GM19240 (cell line): Measurements from ENCODE around the gene TMEM165.

Source experiments
- DNase-seq: peaks from one replicate; pipeline ENCODE4 v3.0.0; 2011; ENCODE audit warnings: low spot score; ENCODE audit not compliant: insufficient read length

Gene TMEM165

DNA sequence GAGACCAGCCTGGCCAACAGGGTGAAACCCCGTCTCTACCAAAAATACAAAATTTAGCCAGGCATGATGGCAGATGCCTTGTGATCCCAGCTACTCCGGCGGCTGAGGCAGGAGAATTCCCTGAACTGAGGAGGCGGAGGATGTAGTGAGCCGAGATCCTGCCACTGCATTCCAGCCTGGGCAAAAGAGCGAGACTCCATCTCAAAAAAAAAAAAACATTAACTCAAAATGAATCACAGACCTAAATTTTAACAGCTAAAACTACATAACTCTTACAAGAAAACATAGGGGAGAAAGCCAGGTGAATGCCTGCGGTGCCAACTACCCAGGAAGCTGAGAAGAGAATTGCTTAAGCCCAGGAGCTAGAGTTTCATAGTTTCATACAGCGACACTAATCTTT is 54.8 kb downstream of the TMEM165 start:
- DNase-seq = no peak

DNA sequence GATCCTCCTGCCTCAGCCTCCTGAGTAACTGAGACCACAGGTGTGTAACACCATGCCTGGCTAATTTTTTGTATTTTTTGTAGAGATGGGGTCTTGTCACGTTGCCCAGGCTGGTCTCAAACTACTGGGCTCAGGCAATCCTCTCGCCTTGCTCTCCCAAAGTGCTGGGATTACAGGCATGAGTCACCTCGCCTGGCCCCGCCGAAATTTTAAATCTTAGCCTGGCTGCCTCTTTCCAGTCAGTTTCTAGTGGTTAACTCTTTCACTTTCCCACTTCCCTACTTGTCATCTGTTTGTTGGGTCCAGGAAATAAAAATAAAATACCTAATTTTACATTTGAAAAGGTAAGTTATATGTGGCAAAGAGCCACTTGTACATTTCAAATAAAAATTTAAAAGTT is 62.4 kb downstream of the TMEM165 start:
- no peak for DNase-seq

- DNase-seq = no peak
Observed at GRCh38 chr4:55458611-55459010, 62.9 kb downstream of the TMEM165 start.

- no peak for DNase-seq
Observed at GRCh38 chr4:55466001-55466400, 70.2 kb downstream of the TMEM165 start.

DNA sequence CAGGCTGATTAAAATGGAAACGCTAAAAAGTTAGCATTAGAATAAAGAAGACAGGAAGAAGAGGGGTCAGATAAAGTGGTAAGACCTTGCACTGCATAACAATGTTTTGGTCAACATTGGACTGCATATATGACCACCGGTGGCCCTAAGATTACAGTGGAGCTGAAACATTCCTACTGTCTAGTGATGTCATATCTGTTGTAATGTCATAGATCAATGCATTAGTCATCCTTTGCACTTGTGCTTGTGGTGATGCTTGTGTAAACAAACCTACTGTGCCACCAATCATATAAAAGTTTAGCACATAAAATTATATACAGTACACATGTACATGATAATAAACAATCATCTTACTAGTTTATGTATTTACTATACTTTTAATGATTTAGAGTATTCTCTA is 73.0 kb downstream of the TMEM165 start:
- no peak for DNase-seq

GRCh38 chr4:55469979-55470378 is 74.2 kb downstream of the TMEM165 start:
- no peak for DNase-seq
